Stimulated activated CD4-positive, alpha-beta T cell treated with anti-CD3 and anti-CD28 coated beads, TNF-alpha, amount 100 ng/mL, for 4 hours (primary cell): ENCODE data around the gene IRF2BP1.
A peak's percentile ranks its signal among the peaks of the same experiment; 100 is the strongest.
"Not testable (repeated sequence)": the region's sequence is repeated elsewhere in the genome, so short reads cannot be mapped to it uniquely, and the experiment has no call there.

Source experiments
- DNase-seq, 3 experiments: peaks; one replicate each; pipeline ENCODE4 v3.0.0-alpha.2; 2020; ENCODE audit warnings: low read depth in 3 of 3

IRF2BP1 gene

DNA sequence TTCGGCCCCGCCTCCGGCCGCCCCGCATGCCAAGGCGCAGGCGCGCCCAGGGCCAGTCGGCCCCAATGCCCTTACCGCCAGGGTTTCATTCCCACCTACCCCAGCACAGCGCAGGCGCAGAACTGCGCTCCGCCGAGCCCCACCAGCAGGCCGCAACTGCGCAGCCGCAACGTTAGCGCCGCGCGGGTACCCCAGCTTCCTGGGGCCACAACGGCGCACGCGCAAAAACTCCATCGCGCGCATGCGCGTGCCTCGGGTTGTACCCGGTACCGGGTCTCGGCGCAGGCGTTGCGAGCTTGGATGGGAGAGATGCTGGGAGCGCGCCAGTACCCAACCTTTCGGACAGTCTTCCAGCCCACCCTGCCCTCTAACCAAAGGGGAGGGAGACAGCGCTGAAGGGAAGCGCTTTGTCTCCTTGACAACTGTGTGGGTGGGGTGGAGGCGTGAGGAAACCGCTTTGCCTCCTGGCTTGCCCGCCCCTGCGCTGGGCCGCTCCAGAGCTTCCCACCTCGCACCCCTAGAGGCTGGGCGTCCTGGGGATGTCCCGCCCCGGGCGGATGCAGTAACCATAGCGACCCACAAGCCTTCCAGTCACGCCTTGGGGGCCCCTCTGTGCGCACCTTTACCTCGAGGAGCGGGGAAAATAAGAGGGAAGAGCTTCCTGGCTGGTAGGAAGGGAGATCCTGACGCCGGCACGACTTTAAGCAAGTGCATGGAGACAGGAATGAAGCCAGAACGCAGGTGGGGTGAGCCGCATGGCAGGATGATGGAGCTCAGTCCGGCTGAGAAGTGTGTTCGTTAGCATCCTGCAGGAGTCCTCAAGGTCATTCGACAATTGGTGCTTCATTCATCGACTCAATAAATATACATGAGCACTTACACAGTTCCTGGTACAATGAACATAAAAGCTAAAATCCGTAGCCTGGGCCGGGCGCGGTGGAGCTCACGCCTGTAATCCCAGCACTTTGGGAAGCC is 17.0 kb upstream of the IRF2BP1 start:
- DNase-seq: peak; percentile 99

DNA sequence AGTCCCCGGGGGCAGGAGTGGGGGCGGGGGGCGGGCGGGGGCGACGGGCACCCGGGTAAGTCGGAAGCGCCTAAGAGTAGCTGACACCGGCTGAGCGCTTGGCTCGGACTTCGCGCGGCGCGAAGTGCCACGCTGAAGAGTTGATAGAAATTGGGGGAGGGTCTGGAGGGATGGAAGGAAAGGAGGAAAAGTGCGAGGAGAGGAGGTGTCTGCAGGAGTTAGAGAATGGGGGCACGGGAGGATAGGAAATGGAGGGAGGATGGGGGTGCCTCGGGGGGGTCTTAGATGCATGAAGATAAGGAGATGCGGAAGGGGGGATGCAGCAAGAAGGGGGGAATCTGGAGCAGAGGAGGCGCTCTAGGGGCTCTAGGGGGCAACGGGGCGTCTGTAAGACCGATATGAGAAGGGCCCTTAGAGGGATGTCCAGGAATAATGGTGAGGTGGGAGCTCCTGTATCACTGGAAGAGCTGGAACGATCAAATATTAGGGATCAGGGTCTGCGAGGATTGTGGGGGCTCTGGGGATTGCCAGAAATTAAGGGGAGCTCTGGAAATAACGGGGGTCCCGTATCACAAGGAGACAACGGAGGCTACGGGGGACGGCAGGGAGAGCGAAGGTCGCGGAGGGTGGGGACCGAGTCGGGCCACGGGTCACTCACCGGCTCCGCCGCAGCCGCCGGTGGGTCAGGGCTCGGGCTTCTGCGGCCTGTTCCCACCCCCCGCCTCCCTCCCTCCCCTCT is 16.1 kb upstream of the IRF2BP1 start, which contains the start of gene MYPOP:
Gene MYPOP, minus strand, starts transcription at position 702 of the 739 bp plus-strand sequence. CDS start 840 bp downstream, outside the sequence.
- no peak for DNase-seq

DNA sequence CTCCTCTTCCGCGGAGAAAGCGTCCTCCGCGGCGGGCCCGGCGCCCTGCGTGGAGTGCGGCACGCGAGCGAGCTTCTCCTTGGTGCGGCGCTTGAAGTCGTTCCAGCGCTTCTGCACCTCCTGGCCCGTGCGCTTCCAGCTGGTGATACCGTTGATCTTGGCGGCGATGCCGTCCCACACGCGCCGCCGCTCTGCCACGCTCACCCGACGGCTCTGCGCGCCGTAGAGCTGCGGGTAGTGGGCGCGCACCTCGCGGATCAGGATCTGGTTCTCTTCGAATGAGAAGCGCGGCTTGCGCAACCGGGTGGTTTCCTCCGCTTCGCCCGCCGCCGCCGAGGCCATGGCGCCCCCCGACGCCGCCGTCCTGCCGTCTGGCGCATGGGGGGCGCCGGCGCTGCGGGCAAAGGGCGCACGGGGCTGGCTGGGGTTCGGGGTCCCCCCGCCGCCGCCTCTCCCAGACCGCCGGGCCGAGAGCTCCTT is 15.5 kb upstream of the IRF2BP1 start:
- DNase-seq: no peak

DNA sequence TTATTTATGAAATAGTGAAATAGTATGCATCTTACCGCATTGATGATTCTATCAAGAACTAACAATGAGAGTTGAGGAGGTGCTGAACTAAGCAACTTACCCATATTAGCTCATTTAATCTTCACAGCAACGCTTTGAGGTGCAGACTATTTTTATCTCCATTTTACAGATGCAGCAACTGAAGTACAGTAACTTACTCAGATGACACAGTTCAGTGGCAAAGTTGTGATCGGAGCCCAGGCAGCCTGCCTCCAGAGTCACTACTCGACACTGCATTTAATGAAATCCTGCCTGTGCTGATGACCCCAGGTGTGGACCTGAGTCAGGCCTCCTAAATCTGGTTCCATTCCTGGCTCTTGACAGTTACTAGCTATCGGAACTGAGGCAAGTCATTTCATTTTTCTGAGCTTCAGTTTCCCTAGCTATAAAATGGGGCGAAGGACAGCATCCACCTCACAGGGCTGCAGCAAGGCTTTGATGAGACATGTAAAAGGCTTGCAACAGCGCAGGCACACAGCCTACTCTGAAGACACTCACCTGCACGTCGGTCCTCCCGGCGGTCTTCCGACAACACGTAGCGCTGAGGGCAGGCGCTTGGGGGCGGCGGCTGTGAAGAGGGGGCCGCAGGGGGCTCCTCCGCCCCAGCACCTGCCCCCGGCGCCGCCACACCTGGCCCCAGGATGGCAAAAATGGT is 14.9 kb upstream of the IRF2BP1 start:
- no peak for DNase-seq

DNA sequence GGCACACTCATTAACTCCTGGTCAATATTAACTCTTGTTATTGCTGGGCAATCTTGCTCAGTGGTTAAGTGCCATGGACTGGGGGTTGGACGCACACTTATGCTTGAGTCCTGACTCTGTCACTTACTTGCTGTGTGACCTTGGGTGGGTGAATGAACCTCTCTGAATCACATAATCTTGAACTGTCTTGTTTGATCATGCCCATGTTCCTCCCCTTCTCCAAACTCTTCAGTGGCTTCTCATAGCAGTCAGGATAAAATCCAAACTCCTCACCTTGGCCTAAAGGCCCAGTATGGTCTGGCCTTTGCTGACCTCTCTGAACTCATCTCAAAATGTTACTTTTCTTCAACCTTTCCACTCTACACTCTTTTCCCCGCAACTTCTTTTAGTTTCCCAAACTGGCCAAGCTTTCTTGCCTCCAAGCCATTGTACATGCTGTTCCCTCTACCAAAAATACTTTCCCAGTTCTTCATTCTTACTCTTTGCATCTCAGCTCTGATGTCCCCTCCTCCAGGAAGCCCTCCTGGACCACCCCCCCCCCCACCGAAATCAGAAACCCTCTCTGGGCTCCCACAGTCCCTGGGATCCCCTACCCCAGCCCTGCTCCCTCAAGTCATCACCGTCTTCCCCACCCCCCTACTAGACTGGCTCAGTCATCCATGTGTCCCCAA is 14.1 kb upstream of the IRF2BP1 start:
- DNase-seq: no peak

DNA sequence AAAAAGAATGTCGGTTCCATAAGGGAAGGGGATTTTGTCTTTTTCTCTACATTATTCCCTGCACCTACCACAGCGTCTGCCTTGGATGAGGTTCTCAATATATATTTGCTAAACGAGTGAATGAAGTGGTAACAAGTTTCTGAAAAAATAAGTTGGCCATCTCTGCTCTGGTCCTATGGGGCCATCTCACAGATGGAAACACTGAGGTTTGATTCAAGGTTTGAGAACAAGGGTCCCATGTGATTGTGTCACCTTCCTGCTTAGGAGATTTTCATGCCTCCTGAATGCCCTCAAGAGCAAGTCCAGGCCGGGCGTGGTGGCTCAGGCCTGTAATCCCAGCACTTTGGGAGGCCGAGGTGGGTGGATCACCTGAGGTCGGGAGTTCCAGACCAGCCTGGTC is 13.3 kb upstream of the IRF2BP1 start:
- DNase-seq: no peak

DNA sequence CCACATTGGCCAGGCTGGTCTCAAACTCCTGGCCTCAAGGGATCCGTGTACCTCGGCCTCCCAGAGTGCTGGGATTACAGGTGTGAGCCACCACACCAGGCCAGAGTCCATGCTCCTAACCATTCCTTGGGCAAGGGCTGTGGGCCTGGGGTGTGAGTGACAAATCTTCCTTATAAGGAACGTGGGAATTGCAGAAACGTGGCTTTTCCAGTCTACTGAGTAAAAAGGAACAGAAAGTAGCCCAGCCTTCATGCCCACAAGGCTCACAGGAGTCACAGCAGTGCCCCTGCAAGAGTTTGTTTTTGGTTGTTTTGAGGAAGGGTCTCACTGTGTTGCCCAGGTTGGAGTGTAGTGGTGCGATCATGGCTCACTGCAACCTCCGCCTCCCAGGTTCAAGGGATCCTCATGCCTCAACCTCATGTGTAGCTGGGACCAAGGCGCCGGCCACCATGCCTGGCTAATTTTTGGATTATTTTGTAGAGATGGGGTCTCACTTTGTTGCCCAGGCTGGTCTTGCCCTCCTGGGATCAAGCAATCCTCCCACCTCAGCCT is 11.4 kb upstream of the IRF2BP1 start:
- DNase-seq: no peak

DNA sequence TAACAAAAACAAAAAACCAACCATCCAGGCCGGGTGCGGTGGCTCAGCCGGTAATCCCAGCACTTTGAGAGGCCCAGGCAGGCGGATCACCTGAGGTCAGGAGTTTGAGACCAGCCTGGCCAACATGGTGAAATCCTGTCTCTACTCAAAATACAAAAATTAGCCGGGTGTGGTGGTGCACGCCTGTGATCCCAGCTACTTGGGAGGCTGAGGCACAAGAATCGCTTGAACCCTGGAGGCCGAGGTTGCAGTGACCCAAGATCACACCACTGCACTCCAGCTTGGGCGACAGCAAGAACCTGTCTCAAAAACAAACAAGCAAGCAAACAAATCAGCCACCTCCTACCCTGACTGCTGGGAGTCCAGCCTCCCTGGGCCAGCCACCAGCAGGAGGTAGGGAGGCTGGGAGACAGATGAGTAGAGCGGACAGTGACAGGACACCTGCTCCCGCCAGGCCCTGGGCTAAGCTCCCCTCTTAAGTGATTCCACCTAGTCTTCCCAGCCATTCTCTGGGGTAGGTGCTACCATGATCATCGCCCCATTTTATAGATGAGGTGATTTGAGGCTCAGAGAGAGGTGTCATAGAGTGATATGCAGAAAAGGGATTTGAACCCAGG is 10.2 kb upstream of the IRF2BP1 start:
- DNase-seq: not testable (repeated sequence)

DNA sequence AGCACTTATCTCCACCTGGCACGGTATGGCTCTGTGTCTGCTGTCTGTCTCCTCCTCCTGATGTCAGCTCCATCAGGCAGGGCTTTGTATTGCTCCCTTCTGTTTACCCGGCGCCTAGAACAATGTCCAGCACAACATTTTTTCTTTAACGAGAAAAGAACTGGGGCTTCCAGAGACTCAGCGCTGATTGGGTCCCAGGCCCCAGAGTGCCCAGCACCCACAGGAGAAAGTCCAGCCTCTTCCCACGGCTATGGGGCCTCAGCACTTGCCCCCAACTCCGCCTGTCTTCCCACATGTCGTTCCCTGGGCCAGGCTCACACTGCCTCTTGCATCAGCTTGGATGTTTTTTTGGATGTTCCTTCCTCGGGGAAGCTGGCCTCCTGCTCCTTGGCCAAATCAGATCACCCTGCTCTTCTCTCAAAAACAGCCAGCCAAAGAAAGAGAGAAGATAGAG is 9.6 kb upstream of the IRF2BP1 start:
- no peak for DNase-seq

DNA sequence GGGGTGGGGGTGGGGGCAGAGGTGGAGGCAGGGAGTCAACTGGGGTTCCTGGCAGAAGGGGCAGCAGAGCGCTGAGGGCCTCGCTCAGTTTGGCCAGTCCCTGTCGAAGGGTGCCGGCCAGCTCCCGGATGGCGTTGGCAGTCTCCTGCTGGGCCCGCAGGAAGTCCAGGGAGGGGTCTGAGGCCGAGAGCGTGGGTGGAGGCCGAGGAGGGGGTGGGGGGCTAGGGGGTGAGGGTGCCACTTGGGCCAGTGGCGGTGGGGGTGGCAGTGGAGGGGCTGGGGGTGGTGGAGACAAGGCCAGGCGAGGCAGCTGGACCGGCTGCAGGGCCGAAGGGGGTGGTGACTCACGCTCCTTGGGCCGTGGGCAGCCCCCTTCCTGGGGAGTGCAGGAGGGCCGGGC is 4.9 kb upstream of the IRF2BP1 start:
- DNase-seq: no peak

DNA sequence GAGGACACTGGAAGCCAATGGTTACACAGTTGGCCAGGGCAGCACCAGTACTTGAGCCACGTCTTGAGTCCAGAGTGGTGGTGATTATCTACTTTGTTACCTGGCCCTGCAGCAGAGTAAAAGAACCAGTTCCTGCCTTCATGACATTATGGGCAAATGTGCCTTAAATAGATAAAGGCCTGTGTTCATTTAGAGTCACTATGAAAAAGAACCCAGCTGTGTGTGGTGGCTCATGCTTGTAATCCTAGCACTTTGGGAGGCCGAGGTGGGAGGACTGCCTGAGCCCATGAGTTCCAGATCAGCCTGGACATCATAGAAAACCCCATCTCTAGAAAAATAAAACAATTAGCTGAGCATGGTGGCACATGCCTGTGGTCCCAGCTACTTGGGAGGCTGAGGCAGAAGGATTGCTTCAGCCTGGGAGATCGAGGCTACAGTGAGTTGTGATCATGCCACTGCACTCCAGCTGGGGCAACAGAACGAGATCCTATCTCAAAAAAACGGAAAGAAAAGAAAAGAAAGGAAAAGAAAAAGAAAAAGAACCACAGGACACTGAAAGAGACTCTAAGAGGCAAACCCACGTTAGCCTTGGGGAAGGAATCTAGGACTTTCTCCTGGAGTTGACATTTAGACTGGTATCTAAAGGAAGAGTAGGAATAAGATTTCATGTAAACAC is 3.4 kb upstream of the IRF2BP1 start:
- DNase-seq: no peak

DNA sequence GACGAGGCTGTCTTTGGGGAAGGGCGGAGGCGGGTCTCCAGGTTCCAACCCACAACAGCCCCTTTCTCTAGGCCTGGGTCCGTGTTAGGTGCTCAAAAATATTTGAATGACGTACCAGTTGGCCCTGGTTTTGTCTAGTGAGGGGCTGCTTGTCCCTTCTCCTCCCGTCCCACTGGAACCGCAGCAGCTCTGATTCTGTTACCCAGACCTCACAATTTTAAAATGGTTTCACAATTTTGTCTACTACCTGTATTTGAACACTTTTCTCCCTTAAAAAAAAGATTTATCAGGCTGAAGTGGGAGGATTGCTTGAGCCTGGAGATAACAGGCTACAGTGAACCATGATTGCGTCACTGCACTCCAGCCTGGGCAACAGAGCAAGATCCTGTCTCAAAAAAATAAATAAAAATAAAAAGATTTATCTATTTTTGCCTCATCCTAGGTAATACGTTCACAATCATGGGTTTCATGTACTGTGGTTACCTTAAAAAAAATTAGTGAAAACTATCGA is 1.3 kb upstream of the IRF2BP1 start:
- no peak for DNase-seq

DNA sequence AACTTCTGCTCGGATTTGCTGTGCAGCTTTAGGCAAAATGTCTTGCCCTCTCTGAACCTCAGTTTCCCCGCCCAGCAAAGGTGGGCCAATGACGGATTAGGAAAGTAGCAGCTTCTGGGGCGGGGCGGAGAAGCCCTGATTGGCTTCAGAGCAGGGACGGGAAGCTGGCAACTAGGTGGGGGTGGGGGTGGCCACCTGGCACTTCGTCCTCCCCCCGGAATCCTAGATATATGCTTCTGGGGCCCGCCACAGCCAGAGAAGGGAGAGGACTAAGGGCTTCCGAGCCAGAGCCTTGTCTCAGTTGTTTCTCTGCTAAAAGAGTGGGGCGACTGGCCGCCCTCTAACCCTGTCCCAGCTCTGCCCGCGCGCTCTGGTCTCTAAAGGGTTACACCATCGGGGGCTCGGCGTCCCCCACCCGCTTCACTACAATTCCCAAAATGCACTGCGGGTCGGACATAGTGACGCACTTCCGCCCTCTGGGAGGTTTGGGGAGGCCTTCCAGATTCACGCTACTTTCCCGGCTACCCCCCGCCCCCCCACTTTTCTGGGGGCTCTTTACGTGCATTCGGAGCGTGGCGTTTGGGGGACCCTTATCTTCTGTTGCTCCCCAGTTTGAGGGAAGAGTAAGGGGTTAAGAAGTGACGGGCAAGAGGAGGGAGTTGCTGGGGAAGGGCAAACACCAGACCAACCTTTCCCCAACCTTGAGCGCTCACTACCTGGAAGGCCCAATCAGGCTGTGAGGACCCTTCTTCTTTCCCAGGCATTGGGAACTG is 672 bp upstream of the IRF2BP1 start:
- peak; percentile 69 to 80 (median 78) for DNase-seq

DNA sequence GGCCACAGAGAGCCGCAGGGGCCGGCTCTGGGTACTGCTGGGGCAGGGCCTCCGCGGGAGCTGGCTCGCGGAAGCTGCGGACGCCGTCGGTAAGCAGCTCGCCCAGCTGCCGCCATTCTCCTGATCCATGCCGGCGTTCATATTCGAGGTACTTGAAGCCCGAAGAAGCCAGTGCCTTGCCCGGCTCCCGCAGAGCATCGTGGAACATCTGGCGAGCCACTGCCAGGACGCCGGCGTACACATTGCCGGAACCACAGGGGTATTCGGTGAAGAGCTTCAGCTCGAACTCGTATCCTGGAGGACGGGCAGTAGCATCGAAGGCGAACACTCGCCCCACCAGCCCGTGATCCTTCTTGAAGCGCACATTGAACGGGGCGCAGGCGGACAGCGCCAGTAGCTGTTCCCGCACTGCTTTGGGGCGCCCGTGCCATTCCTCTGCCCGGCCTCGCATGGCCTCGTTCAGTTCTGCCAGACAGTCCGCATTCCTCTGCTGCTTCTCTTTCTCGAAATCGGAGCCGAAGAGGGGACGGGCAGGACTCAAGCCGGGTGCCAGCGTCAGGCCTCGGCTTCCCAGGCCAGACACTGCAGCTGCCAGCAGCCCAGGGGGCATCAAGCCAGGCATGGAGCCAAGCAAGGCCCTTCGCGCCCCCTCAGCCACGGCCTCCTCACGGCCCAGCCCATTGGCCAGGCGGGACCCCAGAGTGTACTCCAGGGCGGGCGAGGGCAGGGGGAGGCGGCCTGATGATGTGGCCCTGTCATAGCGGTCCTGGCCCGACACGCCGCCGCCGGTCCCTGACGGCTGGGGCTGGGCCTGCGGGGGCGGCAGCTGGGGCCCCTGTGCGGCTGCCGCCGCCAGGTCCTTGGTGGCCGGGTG is 1.0 kb downstream of the IRF2BP1 start:
- no peak for DNase-seq

DNA sequence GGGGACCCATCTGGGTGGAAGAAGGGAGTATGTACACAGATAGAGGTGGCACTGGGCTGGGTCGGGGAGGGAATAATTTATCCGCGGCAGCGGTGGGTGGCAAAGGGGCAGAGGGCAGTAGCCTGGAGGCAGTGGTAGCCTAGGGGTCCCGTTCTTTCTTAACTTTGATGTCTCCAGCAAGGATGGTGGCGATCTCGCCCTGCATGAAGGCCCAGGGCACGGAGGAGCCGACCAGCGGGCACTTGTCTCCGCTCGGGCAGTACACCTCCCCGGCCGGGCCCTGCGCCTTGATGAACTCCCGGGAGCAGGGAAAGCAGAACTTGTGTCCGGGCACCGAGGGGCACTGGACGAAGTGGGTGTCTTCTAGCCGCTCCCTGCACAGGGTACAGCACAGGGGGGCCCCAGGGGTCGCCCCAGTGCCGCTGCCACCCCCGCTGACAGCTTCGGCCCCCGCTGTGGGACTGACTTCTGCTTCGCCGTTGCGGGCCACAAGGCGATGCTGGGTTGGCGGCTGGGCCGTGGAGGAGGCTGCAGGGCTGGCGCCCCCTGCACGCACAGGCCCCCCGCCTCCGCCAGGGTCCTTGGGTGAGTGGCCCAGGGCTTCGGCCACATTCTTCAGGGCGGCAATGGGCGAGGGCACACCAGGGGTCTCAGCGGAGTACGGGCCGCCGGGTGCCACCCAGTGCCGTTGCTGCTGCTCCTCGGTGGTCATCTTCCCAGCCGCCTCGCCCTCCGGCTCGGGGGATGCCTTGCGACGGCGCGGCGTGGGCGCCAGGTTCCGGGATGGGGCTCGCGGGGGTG is 1.9 kb downstream of the IRF2BP1 start:
- no peak for DNase-seq

DNA sequence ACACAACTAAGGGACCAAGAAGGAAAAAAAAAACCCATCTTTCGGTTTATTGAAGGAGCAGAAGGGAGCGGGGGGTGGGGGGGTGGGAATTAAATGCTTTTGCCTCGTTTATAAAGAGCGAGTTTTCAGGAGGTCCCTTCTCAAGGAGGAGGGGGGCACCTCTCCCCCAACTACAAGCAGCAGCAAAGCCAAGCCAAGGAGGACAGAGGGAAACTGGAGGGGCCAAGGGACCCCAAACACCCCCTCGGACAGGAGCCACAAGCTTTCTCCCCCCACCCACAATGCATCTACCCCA is 2.4 kb downstream of the IRF2BP1 start:
- no peak for DNase-seq
